NCI-H2081 treated with DMSO at 0.1 percent for 48 hours (cell line): ENCODE data around the gene SLC25A6.
"Not testable (repeated sequence)": the region's sequence is repeated elsewhere in the genome, so short reads cannot be mapped to it uniquely, and the experiment has no call there.

Experiments used
- DNase-seq: peaks from one replicate; lab custom pipeline; 2025; lab: John Stamatoyannopoulos, UW

Gene SLC25A6

DNA sequence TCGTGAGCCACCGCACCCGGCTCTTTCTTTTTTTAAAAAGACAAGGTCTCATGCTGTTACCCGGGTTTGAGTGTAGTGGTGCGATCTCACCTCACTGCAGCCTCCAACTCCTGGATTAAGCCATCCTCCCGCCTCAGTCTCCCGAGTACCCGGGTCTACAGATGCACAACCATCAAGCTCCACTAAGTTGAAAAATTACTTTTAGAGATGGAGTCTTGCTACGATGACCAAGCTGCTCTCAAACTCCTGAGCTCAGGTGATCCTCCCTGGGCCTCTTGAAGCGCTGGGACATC is 2.0 kb downstream of the SLC25A6 start:
- DNase-seq: no peak

GRCh38 chrX:1389181-1389992 is 2.5 kb downstream of the SLC25A6 start:
- DNase-seq: no peak

DNA sequence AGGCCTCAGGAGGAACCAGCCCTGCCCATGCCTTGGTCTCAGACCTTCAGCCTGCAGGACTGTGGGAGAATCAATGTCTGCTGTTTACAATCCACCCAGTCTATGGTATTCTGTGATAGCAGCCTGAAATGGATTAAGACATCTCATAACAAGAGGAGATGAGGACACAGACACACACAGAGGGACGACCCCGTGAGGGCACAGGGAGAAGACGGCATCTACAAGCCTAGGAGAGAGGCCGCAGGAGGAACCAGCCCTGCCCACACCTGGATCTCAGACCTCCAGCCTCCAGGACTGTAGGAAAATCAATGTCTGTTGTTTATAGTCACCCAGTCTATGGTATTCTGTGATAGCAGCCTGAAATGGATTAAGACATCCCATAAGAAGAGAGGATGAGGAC is 3.3 kb downstream of the SLC25A6 start:
- no peak for DNase-seq

DNA sequence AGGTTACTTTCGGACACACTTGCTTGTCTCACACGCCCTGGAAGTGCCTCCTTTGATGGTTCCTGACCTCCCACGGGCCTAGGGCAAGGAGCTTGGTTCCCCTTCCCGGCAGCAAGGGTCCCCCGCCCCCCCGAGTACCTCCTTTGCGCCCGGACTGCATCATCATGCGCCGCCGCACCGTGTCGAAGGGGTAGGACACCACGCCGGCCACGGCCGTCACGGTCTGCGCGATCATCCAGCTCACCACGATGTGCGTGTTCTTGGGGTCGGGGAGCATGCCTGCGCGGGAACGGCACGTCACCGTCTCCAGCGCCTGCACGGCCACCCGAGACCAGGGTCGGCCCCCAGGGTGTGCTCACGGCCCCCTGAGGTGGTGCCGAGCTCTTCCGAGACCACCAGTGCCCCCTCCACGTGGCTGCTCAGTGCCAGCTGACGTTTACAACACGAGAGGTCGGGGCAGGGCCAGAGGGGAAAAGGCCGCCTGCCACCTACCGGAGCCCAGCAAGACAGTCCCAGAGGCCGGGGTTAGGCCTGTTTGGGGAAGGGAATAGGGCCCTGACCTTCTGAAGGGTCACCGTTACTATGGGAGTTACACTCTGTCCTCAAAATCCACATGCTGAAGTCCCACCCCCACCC is 4.7 kb downstream of the SLC25A6 start:
- DNase-seq: no peak

- DNase-seq: no peak
Observed at GRCh38 chrX:1386338-1387127, 5.4 kb downstream of the SLC25A6 start.

- DNase-seq: no peak
Observed at GRCh38 chrX:1385253-1386223, 6.4 kb downstream of the SLC25A6 start.

- DNase-seq: no peak
Observed at GRCh38 chrX:1384658-1385252, 7.2 kb downstream of the SLC25A6 start.

- DNase-seq: no peak
Observed at GRCh38 chrX:1380672-1381233, 11.2 kb downstream of the SLC25A6 start.

- no peak for DNase-seq
Observed at GRCh38 chrX:1378306-1378759, 13.6 kb downstream of the SLC25A6 start.

DNA sequence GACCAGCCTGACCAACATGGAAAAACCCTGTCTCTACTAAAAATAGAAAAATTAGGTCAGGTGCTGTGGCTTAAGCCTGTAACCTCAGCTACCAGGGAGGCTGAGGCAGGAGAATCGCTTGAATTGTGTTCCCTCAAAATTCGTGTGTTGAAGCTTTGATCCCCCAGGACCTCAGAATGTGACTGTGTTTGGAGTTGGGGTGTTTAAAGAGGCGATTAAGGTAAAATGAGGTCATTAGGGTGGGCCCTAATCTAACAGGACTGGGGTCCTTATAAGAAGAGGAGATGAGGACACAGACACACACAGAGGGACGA is 23.6 kb downstream of the SLC25A6 start:
- no peak for DNase-seq

DNA sequence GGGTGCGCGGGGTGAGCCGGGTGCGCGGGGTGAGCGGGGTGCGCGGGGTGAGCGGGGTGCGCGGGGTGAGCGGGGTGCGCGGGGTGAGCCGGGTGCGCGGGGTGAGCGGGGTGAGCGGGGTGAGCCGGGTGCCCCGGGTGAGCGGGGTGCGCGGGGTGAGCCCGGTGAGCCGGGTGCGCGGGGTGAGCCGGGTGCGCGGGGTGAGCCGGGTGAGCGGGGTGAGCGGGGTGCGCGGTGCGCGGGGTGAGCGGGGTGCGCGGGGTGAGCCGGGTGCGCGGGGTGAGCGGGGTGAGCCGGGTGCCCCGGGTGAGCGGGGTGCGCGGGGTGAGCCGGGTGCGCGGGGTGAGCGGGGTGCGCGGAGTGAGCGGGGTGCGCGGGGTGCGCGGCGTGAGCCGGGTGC is 25.6 kb downstream of the SLC25A6 start:
- not testable (repeated sequence) for DNase-seq

DNA sequence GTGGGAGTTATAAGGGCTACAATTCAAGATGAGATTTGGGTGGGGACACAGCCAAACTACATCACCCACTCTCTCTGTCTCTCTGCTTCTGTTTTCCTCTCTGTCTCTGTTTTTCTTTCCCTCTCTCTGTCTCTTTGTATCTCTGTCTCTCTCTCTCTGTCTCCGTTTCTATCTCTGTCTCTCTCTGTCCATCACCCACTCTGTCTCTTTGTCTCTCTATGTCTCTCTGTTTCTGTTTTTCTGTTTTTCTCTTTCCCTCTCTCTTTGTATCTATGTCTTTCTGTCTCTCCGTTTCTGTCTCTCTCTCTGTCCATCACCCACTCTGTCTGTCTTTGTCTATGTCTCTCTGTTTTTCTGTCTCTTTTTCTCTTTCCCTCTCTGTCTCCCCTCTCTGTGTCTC is 30.0 kb downstream of the SLC25A6 start:
- no peak for DNase-seq

GRCh38 chrX:1361275-1361674 is 30.6 kb downstream of the SLC25A6 start:
- DNase-seq: no peak

- DNase-seq: no peak
Observed at GRCh38 chrX:1360171-1360570, 31.7 kb downstream of the SLC25A6 start.

- no peak for DNase-seq
Observed at GRCh38 chrX:1359477-1359873, 32.4 kb downstream of the SLC25A6 start.

- no peak for DNase-seq
Observed at GRCh38 chrX:1358793-1359476, 33.0 kb downstream of the SLC25A6 start.

GRCh38 chrX:1357993-1358392 is 33.9 kb downstream of the SLC25A6 start:
- no peak for DNase-seq

DNA sequence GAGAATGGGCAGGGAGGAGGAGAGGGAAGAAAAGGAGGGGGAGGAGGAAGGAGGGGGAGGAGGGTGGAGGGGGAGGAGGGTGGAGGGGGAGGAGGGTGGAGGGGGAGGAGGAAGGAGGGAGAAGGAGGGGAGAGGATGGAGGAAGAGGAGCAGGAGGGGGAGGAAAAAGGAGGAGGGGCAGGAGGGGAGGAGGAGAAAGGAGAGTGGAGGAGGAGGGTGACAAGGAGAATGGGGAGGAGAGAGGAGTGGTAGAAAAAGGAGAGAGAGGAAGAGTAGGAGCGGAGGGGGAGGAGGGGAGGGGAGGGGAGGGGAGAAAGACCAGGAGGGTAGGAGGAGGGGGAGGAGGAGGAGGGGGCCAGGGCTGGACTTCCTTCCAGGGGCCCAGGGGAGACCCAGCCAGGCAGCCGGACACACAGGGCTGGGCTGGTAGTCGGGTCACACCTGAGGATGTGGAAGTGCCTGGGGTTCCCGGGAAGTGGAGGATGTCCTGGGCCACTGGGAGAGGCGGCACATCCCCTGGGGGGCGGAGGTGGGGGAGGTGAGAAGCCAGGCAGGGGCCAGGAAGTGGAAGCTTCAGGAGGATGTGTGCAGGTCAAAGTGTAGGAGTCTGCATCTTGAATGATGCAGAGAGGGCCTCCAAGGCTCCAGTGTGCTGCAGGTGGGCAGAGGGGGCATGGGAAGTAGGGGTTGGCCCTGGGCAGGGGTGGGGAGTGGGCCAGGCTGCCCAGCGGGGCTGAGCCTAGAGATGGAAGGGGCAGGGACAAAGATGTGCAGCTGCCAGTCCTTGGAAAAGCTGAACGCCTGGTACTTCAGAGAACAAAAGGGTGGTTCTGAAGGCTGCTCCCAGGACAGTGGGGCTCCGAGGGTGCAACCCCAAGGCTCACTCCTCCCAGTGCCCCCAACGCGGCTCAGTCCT is 36.5 kb downstream of the SLC25A6 start:
- DNase-seq: no peak
